Measurements from ENCODE around the gene PLEKHA6.

The PLEKHA6 gene, protein sequence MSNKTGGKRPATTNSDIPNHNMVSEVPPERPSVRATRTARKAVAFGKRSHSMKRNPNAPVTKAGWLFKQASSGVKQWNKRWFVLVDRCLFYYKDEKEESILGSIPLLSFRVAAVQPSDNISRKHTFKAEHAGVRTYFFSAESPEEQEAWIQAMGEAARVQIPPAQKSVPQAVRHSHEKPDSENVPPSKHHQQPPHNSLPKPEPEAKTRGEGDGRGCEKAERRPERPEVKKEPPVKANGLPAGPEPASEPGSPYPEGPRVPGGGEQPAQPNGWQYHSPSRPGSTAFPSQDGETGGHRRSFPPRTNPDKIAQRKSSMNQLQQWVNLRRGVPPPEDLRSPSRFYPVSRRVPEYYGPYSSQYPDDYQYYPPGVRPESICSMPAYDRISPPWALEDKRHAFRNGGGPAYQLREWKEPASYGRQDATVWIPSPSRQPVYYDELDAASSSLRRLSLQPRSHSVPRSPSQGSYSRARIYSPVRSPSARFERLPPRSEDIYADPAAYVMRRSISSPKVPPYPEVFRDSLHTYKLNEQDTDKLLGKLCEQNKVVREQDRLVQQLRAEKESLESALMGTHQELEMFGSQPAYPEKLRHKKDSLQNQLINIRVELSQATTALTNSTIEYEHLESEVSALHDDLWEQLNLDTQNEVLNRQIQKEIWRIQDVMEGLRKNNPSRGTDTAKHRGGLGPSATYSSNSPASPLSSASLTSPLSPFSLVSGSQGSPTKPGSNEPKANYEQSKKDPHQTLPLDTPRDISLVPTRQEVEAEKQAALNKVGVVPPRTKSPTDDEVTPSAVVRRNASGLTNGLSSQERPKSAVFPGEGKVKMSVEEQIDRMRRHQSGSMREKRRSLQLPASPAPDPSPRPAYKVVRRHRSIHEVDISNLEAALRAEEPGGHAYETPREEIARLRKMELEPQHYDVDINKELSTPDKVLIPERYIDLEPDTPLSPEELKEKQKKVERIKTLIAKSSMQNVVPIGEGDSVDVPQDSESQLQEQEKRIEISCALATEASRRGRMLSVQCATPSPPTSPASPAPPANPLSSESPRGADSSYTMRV

DNA sequence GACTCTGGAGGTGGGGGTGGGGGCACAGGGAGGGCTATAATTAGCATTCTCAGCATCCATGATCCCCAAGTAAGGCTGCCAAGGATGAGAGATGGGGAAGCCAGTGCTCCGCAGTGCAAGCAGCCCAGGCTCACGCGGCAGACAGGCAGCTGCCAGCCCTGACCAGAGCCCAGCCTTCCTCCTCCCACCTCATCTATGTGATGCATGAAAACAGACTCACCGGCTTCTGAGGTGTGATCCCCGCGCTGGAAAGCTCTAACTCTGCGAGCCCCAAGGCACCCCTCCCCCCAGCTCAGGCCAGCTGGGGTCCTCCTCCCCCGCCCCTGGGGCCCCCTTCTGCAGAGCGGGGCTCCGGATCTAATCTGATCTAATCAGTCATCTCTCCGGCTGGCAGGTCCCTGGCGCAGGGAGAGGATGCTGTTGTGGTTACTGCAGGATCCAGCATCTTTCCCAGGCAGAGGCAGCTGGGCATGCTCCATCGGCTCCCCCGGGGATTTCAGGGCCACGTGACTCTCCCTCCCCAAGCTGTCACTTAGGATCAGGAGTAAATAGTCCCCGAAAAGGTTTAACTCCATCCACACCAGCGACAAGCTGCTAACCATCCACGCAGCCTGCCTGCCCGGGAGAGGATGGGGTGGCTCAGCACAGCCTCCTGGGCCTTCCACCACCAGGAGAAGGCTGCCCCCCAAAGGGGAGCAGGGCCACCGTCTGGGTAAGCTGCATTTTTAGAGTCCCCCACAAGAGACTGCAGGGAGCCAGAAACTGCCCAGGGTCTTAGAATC, at the start of gene PLEKHA6:
PLEKHA6 (minus strand) TSS at position 456 of the 782 bp plus-strand sequence. CDS start 86,202 bp downstream, outside the sequence.
- peak; percentile 98 for DNase-seq

DNA sequence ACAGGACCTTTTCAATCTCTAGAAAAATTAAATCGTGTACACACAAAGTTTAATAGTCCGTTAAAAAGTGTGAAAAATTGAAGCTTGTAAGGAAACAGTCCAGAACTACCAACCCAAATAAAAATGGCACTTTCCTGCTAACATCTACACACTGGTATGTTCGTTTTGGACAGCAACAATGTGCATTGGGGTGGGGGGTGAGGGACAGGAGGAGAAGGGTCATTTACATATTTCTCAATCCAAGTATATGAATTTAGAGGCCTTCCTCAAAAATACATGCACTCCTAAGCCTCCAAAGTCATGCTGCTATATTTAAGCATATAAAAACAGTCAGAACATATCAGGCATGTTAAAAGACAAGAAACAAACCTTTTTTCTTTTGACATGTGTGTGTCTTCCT, 49.4 kb upstream of the PLEKHA6 start:
- DNase-seq = no peak

DNA sequence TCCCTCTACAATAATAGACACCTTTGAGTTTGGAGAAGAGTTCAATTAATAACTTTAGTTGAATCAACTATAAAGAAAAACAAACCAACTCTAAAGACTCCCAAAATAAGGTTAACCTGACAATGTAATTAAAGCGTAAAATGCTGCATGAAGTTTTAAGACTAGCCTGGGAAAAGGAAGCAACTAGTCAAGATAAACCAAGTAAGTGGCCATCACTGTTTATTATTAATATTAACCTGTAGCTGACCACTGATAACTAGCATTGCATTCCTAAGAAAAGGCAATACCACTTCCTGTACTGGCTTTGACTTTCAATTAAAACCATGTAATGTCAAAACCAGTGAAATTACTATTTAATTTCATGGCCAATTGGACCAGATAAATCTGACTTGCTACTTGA, 48.9 kb upstream of the PLEKHA6 start:
- DNase-seq = no peak

DNA sequence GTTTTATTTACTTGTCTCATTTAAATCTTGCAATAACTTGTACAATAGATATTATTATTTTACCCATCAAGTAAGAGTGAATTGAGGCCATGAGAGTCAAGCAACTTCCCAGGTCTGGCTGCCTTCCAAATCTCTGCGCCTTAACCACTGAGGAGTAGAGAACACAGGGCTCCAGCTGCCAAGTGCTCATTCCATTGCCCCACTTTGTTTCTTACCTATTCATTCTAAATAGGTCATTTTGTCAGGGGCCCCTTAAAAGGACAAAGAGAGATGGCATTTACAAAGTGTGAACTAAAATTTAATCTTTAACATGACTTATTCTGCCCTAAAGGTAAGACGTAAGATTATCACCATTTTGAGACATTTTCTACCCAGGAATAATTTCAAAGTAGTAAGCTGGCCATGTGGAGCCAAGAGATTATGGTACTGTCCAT, 48.4 kb upstream of the PLEKHA6 start:
- peak; percentile 45 for DNase-seq

DNA sequence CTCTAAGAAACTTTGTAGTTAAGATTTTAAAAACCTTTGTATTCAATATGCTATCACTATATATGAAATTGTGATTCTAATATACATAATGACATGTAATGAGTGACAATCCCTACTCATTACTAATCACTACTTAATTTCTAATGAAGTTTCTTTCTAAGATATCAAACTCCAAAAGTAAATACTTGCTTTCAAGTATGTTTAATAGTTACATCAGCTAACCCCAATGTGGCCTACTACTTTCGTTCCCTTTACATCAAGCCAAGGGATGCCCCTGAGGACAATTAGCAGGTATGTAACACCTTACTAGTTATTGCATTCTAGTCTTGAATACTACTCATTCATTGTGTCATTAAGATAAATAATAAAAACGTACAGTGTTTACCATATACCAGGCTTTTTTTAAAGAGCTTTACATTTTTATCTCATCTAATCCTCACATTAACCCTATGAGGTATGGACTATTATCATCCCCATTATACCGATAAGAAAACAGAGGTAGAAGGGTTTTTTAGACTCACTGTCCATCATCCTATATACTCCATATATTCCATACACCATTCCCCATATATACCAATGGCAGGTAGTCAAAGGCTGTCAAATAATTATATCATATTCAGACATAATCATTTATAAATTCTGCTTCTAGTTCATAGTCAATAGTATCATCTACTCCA, 47.7 kb upstream of the PLEKHA6 start:
- no peak for DNase-seq

DNA sequence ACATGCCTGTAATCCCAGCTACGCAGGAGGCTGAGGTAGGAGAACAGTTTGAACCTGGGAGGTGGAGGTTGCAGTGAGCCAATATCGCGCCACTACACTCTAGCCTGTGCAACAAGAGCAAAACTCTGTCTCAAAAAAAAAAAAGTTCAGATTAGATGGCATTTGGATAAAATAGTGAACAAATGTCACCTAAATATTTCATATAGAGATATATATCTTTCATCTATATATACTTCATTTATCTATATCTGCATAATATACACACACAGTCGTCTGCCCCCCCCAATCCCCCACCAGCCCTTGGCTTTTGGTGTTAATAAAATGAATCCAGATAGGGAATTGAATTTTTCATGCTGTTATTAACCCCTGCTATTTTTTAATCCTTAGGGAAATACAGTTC, 46.9 kb upstream of the PLEKHA6 start:
- no peak for DNase-seq

DNA sequence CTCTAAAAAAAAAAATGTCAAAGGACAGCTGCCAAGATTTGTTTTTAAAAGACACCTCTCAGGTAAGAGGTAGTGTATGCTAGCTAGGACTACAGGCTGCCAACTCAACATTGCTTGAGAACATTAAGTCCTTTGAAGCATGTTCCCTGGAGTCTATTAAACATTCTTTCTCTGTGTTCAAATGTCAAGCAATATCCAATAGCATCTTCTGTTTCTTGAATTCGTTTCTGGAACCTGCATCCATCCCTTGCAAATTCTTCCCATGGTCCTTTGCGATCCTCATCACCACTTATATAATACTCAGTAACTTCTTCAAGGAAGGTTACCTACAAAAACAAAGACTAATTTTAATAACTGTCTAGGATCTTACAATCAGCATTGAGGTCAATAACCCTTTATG, 46.3 kb upstream of the PLEKHA6 start:
- DNase-seq = no peak

DNA sequence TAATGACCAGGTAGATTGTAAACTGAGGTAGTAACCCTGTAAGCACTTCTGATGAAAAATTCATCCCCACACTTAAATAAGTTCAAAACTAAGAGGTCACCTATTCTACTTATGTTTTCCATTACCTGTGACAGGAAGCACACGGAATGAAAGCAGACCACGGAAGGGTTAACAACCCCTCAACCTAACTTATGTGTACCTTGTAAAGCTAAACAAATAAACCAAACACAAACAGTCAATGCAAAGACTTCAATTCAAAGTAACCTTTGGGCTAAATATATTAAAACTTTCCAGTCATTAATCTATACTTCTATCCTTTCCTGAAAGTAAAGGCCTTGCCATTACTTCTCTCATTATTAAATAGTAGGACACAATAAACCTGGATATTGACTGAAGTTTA, 44.9 kb upstream of the PLEKHA6 start:
- DNase-seq = no peak

DNA sequence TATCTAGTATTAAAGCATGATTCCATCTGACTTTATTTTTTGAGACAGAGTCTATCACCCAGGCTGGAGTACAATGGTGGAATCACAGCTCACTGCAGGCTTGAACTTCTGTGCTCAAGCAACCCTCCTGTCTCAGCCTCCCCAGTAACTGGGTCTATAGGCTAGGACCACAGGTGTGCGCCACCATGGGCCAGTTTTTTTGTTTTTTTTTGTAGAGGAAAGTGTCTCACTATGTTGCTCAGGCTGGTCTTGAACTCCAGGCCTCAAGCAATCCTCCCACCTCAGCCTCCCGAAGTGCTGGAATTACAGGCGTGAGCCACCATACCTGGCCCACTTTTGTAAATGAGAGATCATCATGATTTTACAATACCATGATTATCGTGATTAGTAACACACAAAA, 42.7 kb upstream of the PLEKHA6 start:
- DNase-seq = no peak

DNA sequence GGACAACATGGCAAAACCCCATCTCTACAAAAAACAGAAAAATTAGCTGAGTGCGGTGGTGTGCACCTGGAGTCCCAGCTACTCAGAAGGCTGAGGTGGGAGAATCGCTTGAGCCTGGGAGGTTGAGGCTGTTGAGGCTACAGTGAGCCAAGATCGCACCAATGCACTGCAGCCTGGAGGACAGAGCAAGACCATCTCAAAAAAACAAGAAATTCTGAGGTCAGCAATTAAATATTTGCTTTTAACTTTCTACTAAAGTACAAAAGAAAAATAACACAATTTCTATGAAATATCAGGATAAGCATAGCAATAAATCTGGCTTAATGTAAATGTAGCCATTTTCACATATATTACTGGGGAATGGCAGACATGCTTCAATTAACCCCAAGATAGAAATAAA, 42.0 kb upstream of the PLEKHA6 start:
- no peak for DNase-seq

DNA sequence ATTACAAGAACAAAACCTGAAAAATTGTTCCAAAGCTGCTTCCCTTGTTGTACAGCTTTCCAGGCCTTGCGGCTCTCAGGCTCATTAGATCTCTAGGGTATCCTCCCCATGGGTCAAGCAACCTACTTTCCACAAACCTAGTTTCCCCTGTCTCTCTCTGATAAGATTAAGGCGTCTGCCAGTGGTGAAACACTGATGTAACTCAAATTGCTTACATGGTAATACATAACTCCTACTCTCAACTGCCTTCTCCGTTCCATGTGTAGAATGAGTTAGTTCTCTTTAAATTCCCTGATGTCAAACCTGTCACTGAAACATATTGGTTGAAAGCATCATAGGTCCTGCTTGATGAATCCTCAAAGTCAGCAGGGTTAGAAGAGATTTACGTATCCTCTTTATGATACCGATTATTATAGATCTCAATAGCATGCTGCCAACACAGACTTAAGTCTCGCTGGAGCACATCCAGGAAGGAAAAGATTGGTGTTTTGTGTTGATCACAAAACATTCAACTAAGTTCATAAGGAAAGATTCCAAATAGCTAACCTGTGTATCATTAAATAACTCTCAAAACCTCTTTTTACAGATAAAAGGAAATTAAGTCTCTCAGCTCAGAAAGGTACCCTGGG, 41.3 kb upstream of the PLEKHA6 start:
- no peak for DNase-seq

DNA sequence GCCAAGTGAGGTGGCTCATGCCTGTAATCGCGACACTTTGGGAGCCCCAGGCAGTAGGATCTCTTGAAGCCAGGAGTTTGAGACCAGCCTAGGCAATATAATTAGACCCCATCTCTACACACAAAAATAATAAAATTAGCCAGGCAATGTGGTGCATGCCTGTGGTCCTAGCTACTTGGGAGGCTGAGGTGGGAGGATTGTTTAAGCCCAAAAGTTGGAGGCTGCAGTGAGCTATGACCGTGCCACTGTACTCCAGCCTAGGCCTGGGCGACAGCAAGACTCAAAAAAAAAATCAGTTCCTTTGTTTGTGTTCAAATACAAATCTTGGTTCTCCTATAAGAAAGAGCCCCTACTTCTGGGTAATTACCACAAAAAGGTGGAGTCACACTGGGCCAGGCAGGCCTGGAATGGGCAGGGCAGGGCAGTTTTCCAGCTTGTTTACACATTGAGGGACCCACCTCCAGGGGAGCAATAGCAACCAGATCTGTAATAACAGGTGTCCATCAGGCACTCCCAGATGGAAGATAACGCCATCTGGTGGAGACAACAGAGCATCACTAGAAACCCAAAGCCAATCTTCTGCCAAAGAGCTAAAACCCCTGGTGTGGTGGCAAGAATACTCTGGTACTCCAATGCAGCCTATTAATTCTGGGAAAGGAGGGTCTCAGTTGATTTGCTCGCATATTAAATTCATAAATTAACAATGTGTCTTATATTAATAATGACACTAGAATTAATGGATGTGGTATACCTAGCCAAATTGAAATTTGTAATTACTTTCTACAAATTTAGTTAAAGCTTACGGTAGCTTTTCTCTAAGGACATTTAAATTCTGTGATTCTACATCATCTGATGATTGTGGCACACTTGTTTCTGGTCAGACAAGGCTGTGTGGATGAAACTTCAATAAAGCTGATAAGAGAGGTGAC, 38.7 kb upstream of the PLEKHA6 start:
- peak; percentile 83 for DNase-seq

DNA sequence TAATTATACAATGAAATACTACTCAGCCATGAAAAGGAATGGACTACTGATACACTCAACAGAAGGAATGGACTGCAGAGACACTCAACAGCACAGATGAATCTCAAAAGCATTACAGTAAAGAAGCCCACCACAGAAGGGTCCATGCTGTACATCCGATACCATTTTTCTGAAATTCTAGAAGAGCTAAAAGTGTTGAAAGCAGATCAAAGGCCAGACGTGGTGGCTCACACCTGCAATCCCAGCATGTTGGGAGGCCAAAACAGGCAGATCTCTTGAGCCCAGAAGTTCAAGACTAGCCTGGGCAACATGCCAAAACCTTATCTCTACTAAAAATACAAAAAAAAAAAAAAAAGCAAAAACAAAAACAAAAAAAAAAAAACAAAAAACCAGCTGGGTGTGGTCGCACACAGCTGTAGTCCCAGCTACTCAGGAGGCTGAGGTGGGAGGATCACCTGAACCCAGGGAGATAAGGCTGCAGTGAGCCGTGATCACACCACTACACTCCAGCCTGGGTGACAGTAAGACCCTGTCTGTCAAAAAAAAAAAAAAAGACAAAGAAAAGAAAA, 36.4 kb upstream of the PLEKHA6 start:
- no peak for DNase-seq

DNA sequence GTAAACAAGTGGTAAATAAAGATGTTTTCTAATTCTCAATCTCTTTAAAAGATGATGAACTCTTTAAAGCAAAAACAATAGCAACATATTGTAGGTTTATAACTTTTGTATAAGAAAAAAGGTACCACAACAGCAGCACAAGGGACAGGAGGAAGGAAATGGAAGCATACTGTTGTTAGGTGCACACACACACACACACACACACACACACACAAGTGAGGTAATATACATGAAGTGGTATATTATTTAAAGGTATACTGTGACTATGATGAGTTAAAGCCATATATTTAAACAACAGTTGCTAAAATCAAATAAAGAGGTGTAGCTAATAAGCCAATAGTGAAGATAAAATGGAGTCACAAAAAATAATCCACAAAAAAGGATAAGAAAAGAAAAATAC, 31.9 kb upstream of the PLEKHA6 start:
- no peak for DNase-seq

DNA sequence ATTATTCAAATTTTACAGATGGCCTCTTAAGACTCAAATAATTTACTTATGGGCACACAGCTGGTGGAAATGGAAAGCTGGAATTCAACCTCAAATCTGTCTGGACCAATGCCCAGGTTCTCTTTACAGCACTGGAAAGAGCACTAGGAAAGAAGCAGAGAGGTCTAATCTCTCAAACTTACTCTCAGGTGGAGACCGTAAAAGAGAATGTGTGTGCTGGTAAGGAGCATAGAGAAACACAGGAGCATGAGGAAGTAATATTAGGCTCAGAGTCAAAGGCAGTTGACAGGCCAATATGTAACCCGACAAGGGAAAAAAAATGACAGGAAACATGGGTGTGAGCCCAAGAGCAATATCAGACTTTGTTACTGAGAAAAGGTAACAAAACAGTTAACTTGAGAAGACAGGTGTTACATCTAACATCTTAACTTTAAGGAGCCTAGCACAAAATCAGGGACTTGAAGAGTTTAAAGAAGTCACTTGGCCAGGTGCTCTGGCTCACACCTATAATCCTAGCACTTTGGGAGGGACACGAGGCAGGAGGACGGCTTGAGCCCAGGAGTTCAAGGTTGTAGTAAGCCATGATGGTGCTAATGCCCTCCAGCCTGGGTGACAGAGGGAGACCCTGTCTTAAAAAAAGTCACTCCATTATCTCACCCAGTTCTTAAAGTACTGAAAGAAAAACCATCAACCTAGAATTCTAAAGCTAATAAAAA, 31.2 kb upstream of the PLEKHA6 start:
- no peak for DNase-seq

DNA sequence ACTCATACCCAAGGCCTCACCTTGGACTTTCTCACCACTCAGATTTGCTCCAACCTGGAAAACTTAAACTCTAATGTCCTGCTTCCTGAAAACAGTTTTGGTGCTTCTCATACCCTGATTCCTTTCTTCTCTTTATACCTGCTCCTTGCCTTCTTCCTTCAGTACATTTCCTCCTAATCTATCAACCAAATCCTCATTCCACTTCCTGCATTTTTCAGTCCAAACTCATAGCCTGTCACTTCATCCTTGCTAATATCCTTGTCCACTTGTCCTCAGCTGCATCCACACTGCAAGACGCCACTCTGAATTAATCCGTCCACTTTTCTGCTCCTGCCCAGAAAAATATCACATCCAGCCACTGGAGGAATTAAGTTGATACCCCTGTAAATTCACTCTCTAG, 26.0 kb upstream of the PLEKHA6 start:
- DNase-seq = no peak

DNA sequence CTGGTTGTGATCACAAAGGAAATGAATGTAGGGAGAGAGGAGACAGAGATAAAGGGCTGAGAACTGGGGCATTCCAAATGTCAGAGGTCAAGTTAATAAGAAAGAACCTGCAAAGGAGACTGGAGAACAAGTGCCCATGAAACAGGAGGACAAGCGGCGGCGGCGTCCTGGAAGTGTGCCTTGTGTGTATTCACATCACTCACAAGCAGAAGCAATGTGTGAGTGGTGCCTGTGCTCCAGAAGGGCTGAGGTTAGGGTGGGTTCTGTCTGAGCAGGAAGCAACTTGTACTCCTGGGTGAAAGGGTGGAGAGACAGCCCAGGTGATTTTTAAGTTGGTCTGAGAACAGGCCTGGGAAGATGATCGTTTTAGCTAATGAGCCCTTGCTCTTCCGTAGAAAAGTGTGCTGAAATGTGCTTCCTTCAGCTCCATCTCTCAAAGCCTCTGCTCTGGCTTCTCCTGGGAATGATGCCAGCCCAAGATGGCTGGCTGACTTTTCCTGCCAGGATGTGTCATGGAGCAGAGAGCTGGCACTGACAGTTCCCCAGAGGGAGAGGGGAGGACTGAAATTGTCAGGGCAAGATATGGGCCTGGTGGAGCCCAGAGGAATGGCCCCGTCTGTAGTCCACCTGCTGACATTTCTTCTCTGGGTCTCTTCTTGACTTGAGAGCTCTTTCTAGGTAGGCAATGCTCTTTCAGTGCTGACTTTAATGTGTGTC, 25.1 kb upstream of the PLEKHA6 start:
- DNase-seq = peak; percentile 33

DNA sequence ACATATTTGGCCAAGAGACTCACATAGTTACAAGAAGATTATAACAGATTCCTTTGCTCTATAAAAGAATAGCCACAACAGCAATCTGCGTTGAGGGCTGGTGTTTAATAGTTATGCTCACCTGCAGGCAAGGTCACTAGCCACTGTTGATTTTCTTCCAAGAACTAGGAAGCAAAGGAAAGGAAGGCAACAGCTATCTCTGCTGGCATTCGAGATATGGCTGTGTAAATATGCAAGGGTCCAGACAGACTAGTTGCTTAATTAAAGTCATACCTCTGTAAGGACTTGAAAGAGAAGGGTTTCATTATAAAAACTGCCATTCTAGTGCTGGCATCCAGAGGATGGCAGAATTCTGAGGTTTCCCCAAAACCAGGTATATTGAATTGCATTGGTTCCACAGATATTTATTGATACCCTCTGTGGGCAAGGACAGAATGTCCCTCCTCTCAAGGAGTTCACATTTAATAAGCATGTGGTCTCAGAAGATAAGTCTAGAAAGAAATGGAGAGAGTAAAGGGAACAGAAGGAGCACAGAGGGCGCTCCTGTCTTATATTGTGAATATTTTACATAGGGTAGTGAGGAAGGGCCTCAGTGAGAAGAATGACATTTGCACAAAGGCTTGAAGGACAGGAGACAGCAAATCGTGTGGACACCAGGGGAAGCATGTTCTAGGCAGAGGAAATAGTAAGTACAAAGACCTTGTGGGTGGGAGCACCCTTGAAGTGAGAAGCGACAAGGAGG, 23.6 kb upstream of the PLEKHA6 start:
- DNase-seq = no peak

All from NCI-H2171 (cell line).